ENCODE data around the gene AFAP1.

The AFAP1 gene

GRCh38 chr4:7854697-7855370 lies 84.8 kb downstream of the AFAP1 start:
- TF ChIP-seq, protein P1, sequence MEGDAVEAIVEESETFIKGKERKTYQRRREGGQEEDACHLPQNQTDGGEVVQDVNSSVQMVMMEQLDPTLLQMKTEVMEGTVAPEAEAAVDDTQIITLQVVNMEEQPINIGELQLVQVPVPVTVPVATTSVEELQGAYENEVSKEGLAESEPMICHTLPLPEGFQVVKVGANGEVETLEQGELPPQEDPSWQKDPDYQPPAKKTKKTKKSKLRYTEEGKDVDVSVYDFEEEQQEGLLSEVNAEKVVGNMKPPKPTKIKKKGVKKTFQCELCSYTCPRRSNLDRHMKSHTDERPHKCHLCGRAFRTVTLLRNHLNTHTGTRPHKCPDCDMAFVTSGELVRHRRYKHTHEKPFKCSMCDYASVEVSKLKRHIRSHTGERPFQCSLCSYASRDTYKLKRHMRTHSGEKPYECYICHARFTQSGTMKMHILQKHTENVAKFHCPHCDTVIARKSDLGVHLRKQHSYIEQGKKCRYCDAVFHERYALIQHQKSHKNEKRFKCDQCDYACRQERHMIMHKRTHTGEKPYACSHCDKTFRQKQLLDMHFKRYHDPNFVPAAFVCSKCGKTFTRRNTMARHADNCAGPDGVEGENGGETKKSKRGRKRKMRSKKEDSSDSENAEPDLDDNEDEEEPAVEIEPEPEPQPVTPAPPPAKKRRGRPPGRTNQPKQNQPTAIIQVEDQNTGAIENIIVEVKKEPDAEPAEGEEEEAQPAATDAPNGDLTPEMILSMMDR (IDR thresholded peaks at IDR 0.05; ENCODE audit: borderline replicate concordance, control extremely low read depth, extremely low read depth, insufficient read depth, missing control alignments) = no peak
- in situ Hi-C loops (cut with MboI; ENCODE audit: low sequenced_read_pairs, unreplicated experiment) = no loop called here
- no peak for DNase-seq (ENCODE audit: low spot score)

GRCh38 chr4:7854216-7854615 lies 85.4 kb downstream of the AFAP1 start:
- DNase-seq (ENCODE audit: low spot score) = no peak
- TF ChIP-seq, protein P1 (IDR thresholded peaks at IDR 0.05; ENCODE audit: borderline replicate concordance, control extremely low read depth, extremely low read depth, insufficient read depth, missing control alignments) = no peak
- in situ Hi-C loops (cut with MboI; ENCODE audit: low sequenced_read_pairs, unreplicated experiment) = no loop called here

GRCh38 chr4:7853271-7853670 lies 86.4 kb downstream of the AFAP1 start:
- in situ Hi-C loops (cut with MboI; ENCODE audit: low sequenced_read_pairs, unreplicated experiment) = no loop called here
- TF ChIP-seq, protein P1 (IDR thresholded peaks at IDR 0.05; ENCODE audit: borderline replicate concordance, control extremely low read depth, extremely low read depth, insufficient read depth, missing control alignments) = no peak
- no peak for DNase-seq (ENCODE audit: low spot score)

DNA sequence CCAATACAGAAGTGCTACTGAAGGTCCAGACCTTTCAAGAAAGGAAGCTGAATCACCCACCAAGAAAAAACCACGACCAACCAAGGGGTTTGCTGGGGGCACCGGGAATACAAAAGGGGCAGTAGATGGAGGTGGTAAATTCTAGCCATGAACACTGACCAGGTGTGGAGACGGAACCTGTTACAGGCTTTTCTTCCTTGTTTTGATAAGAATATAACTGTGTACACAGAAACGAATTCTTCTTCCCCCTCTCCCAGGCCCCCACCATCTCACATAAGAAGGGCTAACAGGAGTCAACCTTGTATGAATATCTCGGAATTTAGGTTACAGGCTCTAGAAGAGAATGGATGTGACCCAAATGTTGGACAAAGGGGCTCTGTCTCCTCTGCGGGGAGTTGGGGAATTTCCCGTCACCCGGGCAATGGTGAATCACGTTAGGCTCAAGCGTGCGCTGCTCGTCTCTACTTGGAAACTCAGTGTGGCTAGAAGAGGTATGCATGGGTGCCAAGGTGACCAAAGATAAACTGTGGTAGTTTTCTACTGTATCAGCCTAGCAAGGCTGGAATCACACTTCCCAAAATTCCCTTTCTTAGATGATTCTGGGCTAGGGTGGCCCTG lies 87.0 kb downstream of the AFAP1 start:
- no peak for DNase-seq (ENCODE audit: low spot score)
- in situ Hi-C loops (cut with MboI; ENCODE audit: low sequenced_read_pairs, unreplicated experiment) = no loop called here
- TF ChIP-seq, protein P1 (IDR thresholded peaks at IDR 0.05; ENCODE audit: borderline replicate concordance, control extremely low read depth, extremely low read depth, insufficient read depth, missing control alignments) = no peak

GRCh38 chr4:7850489-7850888 lies 89.2 kb downstream of the AFAP1 start:
- in situ Hi-C loops (cut with MboI; ENCODE audit: low sequenced_read_pairs, unreplicated experiment) = no loop called here
- no peak for DNase-seq (ENCODE audit: low spot score)
- TF ChIP-seq, protein P1 (IDR thresholded peaks at IDR 0.05; ENCODE audit: borderline replicate concordance, control extremely low read depth, extremely low read depth, insufficient read depth, missing control alignments) = no peak

GRCh38 chr4:7847206-7847605 lies 92.5 kb downstream of the AFAP1 start:
- DNase-seq (ENCODE audit: low spot score) = no peak
- TF ChIP-seq, protein P1 (IDR thresholded peaks at IDR 0.05; ENCODE audit: borderline replicate concordance, control extremely low read depth, extremely low read depth, insufficient read depth, missing control alignments) = no peak
- in situ Hi-C loops (cut with MboI; ENCODE audit: low sequenced_read_pairs, unreplicated experiment) = no loop called here
